WTC11 (cell line): Measurements from ENCODE around the gene ACIN1. TPM values are rescaled to one million over a fixed set of nuclear protein-coding genes. Genes with fewer than 3 reads are reported as not detected.

Experiments used
- ATAC-seq: fragments of 200-7000 bp; cut with Tn5 transposase; 2 replicates; pipeline ENCODE4 v1.10.0; 2021; ENCODE audit warnings: mild to moderate bottlenecking, moderate library complexity
- CTCF ChIA-PET: fragments of 300-600 bp; sonication (Branson Sonifier 250); formaldehyde crosslinking; loops from one replicate; lab custom pipeline; 2021; ENCODE audit warnings: antibody characterized with exemption; lab: Charles Lee
- POLR2A ChIA-PET: fragments of 350-600 bp; sonication (Branson Sonifier 250); formaldehyde crosslinking; loops from one replicate; lab custom pipeline; 2021; ENCODE audit warnings: antibody characterized with exemption; lab: Charles Lee
- DNase-seq: peaks from one replicate; pipeline ENCODE4 v3.0.0; 2021; ENCODE audit warnings: low spot score
- H3K27ac Mint-ChIP-seq: 2 replicates; pipeline ENCODE4 v1.8.0; 2021; ENCODE audit warnings: mixed read lengths
- H3K27me3 Mint-ChIP-seq: 2 replicates; pipeline ENCODE4 v1.8.0; 2021; ENCODE audit warnings: low read depth, mild to moderate bottlenecking, moderate library complexity, mixed read lengths
- H3K36me3 Mint-ChIP-seq: 2 replicates; pipeline ENCODE4 v1.8.0; 2021; ENCODE audit warnings: mixed read lengths
- H3K4me1 Mint-ChIP-seq: 2 replicates; pipeline ENCODE4 v1.8.0; 2022; ENCODE audit warnings: mixed read lengths
- H3K4me3 Mint-ChIP-seq: 2 replicates; pipeline ENCODE4 v1.8.0; 2021; ENCODE audit warnings: mild to moderate bottlenecking, moderate library complexity, mixed read lengths
- H3K9me3 Mint-ChIP-seq: 2 replicates; pipeline ENCODE4 v1.8.0; 2021; ENCODE audit warnings: mixed read lengths
- CBFB ChIP-seq: sonication (generic); formaldehyde crosslinking; IDR thresholded peaks from 2 replicates; pipeline ENCODE4 v1.8.1; 2022; ENCODE audit warnings: mild to moderate bottlenecking, low read depth, missing genetic modification reagents
- CREB1 ChIP-seq: sonication (generic); formaldehyde crosslinking; IDR thresholded peaks from 2 replicates; pipeline ENCODE4 v1.8.0; 2023; ENCODE audit warnings: mild to moderate bottlenecking, missing genetic modification reagents
- ELF4 ChIP-seq: sonication (generic); formaldehyde crosslinking; IDR thresholded peaks from 2 replicates; pipeline ENCODE4 v1.8.1; 2022; ENCODE audit warnings: low read depth, mild to moderate bottlenecking, moderate library complexity, missing genetic modification reagents
- ETV6 ChIP-seq: sonication (generic); formaldehyde crosslinking; IDR thresholded peaks from 2 replicates; pipeline ENCODE4 v1.8.1; 2022; ENCODE audit warnings: mild to moderate bottlenecking, missing genetic modification reagents
- FOXJ3 ChIP-seq: sonication (generic); formaldehyde crosslinking; IDR thresholded peaks from 2 replicates; pipeline ENCODE4 v1.9.0; 2021; ENCODE audit warnings: missing genetic modification reagents, mild to moderate bottlenecking, borderline replicate concordance
- JAZF1 ChIP-seq: fragments of 250-450 bp; sonication (Bioruptor Pico); IDR thresholded peaks from 2 replicates; pipeline ENCODE4 v1.9.0; 2021; ENCODE audit warnings: moderate library complexity, mild to moderate bottlenecking, inconsistent platforms
- NFYB ChIP-seq: sonication (generic); formaldehyde crosslinking; conservative IDR thresholded peaks from 2 replicates; pipeline ENCODE4 v1.8.0; 2022; ENCODE audit warnings: low read depth, missing genetic modification reagents
- RELA ChIP-seq: sonication (generic); formaldehyde crosslinking; IDR thresholded peaks from 2 replicates; pipeline ENCODE4 v1.8.1; 2022; ENCODE audit warnings: missing genetic modification reagents, mild to moderate bottlenecking, borderline replicate concordance
- ZNF121 ChIP-seq: sonication (generic); formaldehyde crosslinking; IDR thresholded peaks from 2 replicates; pipeline ENCODE4 v1.8.0; 2023; ENCODE audit warnings: missing genetic modification reagents
- ZNF138 ChIP-seq: sonication (generic); formaldehyde crosslinking; conservative IDR thresholded peaks from 2 replicates; pipeline ENCODE4 v1.8.1; 2022; ENCODE audit warnings: mild to moderate bottlenecking, moderate library complexity, missing genetic modification reagents
- ZNF219 ChIP-seq: sonication (generic); formaldehyde crosslinking; IDR thresholded peaks from 2 replicates; pipeline ENCODE4 v1.8.0; 2023; ENCODE audit warnings: missing genetic modification reagents, mild to moderate bottlenecking, borderline replicate concordance
- total RNA-seq: library from RNA; stranded (reverse); gene quantifications from 3 replicates; pipeline ENCODE4 v1.2.3, GENCODE V29; 2021
- TF ChIP-seq, protein P1 (sequence below): sonication (generic); formaldehyde crosslinking; IDR thresholded peaks from 2 replicates; pipeline ENCODE4 v1.8.0; 2022; ENCODE audit warnings: mild to moderate bottlenecking, missing genetic modification reagents
- TF ChIP-seq, protein P2 (sequence below): sonication (generic); formaldehyde crosslinking; IDR thresholded peaks from 2 replicates; pipeline ENCODE4 v1.8.1; 2023; ENCODE audit warnings: mild to moderate bottlenecking, moderate library complexity, missing genetic modification reagents
- TF ChIP-seq, protein P3 (sequence below): sonication (generic); formaldehyde crosslinking; IDR thresholded peaks from 2 replicates; pipeline ENCODE4 v1.8.0; 2022; ENCODE audit warnings: missing genetic modification reagents
- TF ChIP-seq, protein P4 (sequence below): sonication (generic); formaldehyde crosslinking; conservative IDR thresholded peaks from 2 replicates; pipeline ENCODE4 v1.8.1; 2023; ENCODE audit warnings: mild to moderate bottlenecking, low read depth, missing genetic modification reagents, moderate library complexity
- TF ChIP-seq, protein P5 (sequence below): sonication (generic); formaldehyde crosslinking; IDR thresholded peaks from 2 replicates; pipeline ENCODE4 v1.8.0; 2022; ENCODE audit warnings: mild to moderate bottlenecking, missing genetic modification reagents
- TF ChIP-seq, protein P6 (sequence below): fragments of 250-450 bp; sonication (Bioruptor Pico); IDR thresholded peaks from 2 replicates; pipeline ENCODE4 v1.9.0; 2021; ENCODE audit warnings: mild to moderate bottlenecking
- TF ChIP-seq, protein P7 (sequence below): sonication (generic); formaldehyde crosslinking; IDR thresholded peaks from 2 replicates; pipeline ENCODE4 v1.8.1; 2022; ENCODE audit warnings: mild to moderate bottlenecking, missing genetic modification reagents, moderate library complexity, borderline replicate concordance

The ACIN1 gene
- total RNA-seq, 1 experiment from 2014 or later: 229 TPM

DNA sequence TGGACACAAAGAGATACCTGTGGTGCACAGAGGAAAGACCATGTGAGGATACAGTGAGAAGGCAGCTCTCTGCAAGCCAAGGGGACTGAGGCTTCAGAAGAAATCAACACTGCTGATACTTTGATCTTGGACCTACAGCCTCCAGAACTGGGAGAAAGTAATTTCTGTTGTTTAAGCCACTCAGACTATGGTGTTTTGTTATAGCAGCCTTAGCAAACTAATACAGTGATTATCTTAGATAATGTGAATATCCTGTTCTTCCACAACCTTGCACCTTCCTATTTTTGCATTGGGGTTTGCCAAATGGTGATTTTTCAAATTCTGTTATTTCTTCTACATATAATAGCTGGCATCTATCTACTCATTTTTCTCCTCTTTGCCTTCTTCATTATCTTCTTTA is 76.8 kb downstream of the ACIN1 start:
- H3K4me3 Mint-ChIP-seq: no peak overlapping the region
- DNase-seq (no peak), ATAC-seq (no peak)
- H3K4me1 Mint-ChIP-seq: peaks cover 4% of the 10 kb centered on the region
- no peaks in the 10 kb centered on the region for H3K9me3 Mint-ChIP-seq
- ChIA-PET CTCF (interaction anchor here (0.7 to 4.1 kb wide), 4 partner anchors 23 to 237 kb away, joined by 4 to 22 read pairs (median 12); partner anchors contain the start of gene CDH24), POLR2A (interaction anchor here (2.1 kb wide), 1 partner anchor 11 kb away, joined by 9 read pairs; no protein-coding TSS in a partner anchor)
- no peak overlapping the region for H3K27ac Mint-ChIP-seq
- H3K36me3 Mint-ChIP-seq: no peaks in the 10 kb centered on the region
- TF ChIP-seq CBFB (no peak), ZNF121 (CRISPR knock-in tag) (no peak), RELA (CRISPR knock-in tag) (no peak), ETV6 (no peak), FOXJ3 (no peak), NFYB (CRISPR knock-in tag) (no peak)
- no peaks in the 10 kb centered on the region for H3K27me3 Mint-ChIP-seq

DNA sequence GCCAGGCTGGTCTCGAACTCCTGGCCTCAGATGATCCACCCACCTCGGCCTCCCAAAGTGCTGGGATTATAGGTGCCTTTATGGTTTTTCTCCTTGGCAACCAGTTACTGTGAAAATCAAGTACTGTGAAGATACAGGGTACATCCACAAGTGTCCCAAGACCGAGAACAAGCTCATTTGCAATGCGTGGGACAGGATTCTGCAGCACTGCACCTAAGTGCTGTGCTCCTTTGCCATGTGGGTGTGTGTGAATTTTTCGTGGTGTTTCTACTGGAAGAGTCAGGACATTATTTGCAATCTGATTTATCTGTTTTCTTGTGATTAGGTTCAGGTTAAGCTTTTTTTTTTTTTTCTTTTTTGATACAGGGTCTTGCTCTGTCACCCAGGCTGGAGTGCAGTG is 77.8 kb downstream of the ACIN1 start:
- Mint-ChIP-seq H3K27me3 (no peaks in the 10 kb centered on the region), H3K4me1 (no peaks in the 10 kb centered on the region), H3K27ac (no peak overlapping the region; the same call in 1 of the 2 replicates), H3K9me3 (no peaks in the 10 kb centered on the region), H3K4me3 (no peak overlapping the region), H3K36me3 (no peaks in the 10 kb centered on the region)
- TF ChIP-seq, protein P1, sequence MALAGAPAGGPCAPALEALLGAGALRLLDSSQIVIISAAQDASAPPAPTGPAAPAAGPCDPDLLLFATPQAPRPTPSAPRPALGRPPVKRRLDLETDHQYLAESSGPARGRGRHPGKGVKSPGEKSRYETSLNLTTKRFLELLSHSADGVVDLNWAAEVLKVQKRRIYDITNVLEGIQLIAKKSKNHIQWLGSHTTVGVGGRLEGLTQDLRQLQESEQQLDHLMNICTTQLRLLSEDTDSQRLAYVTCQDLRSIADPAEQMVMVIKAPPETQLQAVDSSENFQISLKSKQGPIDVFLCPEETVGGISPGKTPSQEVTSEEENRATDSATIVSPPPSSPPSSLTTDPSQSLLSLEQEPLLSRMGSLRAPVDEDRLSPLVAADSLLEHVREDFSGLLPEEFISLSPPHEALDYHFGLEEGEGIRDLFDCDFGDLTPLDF: no peak
- TF ChIP-seq, protein P2, sequence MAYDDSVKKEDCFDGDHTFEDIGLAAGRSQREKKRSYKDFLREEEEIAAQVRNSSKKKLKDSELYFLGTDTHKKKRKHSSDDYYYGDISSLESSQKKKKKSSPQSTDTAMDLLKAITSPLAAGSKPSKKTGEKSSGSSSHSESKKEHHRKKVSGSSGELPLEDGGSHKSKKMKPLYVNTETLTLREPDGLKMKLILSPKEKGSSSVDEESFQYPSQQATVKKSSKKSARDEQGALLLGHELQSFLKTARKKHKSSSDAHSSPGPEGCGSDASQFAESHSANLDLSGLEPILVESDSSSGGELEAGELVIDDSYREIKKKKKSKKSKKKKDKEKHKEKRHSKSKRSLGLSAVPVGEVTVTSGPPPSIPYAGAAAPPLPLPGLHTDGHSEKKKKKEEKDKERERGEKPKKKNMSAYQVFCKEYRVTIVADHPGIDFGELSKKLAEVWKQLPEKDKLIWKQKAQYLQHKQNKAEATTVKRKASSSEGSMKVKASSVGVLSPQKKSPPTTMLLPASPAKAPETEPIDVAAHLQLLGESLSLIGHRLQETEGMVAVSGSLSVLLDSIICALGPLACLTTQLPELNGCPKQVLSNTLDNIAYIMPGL (CRISPR knock-in tag): no peak
- TF ChIP-seq, protein P3, sequence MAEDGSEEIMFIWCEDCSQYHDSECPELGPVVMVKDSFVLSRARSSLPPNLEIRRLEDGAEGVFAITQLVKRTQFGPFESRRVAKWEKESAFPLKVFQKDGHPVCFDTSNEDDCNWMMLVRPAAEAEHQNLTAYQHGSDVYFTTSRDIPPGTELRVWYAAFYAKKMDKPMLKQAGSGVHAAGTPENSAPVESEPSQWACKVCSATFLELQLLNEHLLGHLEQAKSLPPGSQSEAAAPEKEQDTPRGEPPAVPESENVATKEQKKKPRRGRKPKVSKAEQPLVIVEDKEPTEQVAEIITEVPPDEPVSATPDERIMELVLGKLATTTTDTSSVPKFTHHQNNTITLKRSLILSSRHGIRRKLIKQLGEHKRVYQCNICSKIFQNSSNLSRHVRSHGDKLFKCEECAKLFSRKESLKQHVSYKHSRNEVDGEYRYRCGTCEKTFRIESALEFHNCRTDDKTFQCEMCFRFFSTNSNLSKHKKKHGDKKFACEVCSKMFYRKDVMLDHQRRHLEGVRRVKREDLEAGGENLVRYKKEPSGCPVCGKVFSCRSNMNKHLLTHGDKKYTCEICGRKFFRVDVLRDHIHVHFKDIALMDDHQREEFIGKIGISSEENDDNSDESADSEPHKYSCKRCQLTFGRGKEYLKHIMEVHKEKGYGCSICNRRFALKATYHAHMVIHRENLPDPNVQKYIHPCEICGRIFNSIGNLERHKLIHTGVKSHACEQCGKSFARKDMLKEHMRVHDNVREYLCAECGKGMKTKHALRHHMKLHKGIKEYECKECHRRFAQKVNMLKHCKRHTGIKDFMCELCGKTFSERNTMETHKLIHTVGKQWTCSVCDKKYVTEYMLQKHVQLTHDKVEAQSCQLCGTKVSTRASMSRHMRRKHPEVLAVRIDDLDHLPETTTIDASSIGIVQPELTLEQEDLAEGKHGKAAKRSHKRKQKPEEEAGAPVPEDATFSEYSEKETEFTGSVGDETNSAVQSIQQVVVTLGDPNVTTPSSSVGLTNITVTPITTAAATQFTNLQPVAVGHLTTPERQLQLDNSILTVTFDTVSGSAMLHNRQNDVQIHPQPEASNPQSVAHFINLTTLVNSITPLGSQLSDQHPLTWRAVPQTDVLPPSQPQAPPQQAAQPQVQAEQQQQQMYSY (CRISPR knock-in tag): no peak
- TF ChIP-seq ZNF138 (CRISPR knock-in tag) (no peak), JAZF1 (CRISPR knock-in tag) (no peak), ZNF121 (CRISPR knock-in tag) (0 out of 2 replicates have a peak, but pooled peaks have one; percentile 19)
- POLR2A ChIA-PET: interaction anchor here (0.8 to 2.1 kb wide), 2 partner anchors 10 to 88 kb away, joined by 3 to 9 read pairs; partner anchors contain the start of gene PRMT5
- DNase-seq (no peak), ATAC-seq (no peak)
- CTCF ChIA-PET: interaction anchor here (0.9 to 4.1 kb wide), 5 partner anchors 10 to 35 kb away, joined by 3 to 22 read pairs (median 4); no protein-coding TSS in a partner anchor

DNA sequence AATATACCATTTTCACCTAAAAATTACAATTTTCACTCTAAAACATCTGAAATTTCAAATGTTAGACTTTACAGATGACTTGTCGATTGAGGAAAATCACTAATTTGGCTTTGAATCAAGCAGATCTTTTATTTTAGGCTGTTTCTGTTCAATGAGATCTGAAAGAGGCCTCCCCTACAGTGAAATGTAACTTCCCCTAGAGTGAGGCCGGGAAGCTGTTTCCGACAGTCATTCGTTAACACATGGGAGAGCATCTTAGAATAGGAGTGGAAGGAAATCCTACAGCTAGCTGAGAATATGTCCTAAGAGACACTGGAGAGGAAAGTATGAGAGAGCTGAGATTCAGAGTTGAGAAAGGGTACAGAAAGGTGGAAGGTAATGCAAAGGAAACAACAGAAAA is 79.3 kb downstream of the ACIN1 start:
- Mint-ChIP-seq H3K4me3 (no peak overlapping the region), H3K9me3 (no peaks in the 10 kb centered on the region), H3K27me3 (no peaks in the 10 kb centered on the region), H3K27ac (peak overlapping the region; percentile 4; the same call in 1 of the 2 replicates), H3K36me3 (no peaks in the 10 kb centered on the region), H3K4me1 (peaks cover 2% of the 10 kb centered on the region; the same call in 1 of the 2 replicates)
- CTCF ChIA-PET: interaction anchor here (3.3 to 4.1 kb wide), 2 partner anchors 21 to 28 kb away, joined by 19 to 22 read pairs; no protein-coding TSS in a partner anchor
- POLR2A ChIA-PET: no interaction called here
- no peak for DNase-seq
- ATAC-seq: no peak
- TF ChIP-seq ELF4 (CRISPR knock-in tag): no peak
- TF ChIP-seq, protein P4, sequence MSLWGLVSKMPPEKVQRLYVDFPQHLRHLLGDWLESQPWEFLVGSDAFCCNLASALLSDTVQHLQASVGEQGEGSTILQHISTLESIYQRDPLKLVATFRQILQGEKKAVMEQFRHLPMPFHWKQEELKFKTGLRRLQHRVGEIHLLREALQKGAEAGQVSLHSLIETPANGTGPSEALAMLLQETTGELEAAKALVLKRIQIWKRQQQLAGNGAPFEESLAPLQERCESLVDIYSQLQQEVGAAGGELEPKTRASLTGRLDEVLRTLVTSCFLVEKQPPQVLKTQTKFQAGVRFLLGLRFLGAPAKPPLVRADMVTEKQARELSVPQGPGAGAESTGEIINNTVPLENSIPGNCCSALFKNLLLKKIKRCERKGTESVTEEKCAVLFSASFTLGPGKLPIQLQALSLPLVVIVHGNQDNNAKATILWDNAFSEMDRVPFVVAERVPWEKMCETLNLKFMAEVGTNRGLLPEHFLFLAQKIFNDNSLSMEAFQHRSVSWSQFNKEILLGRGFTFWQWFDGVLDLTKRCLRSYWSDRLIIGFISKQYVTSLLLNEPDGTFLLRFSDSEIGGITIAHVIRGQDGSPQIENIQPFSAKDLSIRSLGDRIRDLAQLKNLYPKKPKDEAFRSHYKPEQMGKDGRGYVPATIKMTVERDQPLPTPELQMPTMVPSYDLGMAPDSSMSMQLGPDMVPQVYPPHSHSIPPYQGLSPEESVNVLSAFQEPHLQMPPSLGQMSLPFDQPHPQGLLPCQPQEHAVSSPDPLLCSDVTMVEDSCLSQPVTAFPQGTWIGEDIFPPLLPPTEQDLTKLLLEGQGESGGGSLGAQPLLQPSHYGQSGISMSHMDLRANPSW (CRISPR knock-in tag): no peak
- no peak for TF ChIP-seq CREB1 (CRISPR knock-in tag)
- TF ChIP-seq, protein P5, sequence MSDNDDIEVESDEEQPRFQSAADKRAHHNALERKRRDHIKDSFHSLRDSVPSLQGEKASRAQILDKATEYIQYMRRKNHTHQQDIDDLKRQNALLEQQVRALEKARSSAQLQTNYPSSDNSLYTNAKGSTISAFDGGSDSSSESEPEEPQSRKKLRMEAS (CRISPR knock-in tag): no peak
- TF ChIP-seq ZNF219: no peak
- TF ChIP-seq, protein P6, sequence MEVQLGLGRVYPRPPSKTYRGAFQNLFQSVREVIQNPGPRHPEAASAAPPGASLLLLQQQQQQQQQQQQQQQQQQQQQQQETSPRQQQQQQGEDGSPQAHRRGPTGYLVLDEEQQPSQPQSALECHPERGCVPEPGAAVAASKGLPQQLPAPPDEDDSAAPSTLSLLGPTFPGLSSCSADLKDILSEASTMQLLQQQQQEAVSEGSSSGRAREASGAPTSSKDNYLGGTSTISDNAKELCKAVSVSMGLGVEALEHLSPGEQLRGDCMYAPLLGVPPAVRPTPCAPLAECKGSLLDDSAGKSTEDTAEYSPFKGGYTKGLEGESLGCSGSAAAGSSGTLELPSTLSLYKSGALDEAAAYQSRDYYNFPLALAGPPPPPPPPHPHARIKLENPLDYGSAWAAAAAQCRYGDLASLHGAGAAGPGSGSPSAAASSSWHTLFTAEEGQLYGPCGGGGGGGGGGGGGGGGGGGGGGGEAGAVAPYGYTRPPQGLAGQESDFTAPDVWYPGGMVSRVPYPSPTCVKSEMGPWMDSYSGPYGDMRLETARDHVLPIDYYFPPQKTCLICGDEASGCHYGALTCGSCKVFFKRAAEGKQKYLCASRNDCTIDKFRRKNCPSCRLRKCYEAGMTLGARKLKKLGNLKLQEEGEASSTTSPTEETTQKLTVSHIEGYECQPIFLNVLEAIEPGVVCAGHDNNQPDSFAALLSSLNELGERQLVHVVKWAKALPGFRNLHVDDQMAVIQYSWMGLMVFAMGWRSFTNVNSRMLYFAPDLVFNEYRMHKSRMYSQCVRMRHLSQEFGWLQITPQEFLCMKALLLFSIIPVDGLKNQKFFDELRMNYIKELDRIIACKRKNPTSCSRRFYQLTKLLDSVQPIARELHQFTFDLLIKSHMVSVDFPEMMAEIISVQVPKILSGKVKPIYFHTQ (CRISPR knock-in tag): no peak
- TF ChIP-seq, protein P7, sequence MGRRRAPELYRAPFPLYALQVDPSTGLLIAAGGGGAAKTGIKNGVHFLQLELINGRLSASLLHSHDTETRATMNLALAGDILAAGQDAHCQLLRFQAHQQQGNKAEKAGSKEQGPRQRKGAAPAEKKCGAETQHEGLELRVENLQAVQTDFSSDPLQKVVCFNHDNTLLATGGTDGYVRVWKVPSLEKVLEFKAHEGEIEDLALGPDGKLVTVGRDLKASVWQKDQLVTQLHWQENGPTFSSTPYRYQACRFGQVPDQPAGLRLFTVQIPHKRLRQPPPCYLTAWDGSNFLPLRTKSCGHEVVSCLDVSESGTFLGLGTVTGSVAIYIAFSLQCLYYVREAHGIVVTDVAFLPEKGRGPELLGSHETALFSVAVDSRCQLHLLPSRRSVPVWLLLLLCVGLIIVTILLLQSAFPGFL (CRISPR knock-in tag): no peak
